ENCODE measurements around the gene IL1RAPL1. TPM values are rescaled to one million over a fixed set of nuclear protein-coding genes. Genes with fewer than 3 reads are reported as not detected.

The IL1RAPL1 gene
- total RNA-seq, 2 donors from 2014 or later: 1.2 to 3.0 TPM

DNA sequence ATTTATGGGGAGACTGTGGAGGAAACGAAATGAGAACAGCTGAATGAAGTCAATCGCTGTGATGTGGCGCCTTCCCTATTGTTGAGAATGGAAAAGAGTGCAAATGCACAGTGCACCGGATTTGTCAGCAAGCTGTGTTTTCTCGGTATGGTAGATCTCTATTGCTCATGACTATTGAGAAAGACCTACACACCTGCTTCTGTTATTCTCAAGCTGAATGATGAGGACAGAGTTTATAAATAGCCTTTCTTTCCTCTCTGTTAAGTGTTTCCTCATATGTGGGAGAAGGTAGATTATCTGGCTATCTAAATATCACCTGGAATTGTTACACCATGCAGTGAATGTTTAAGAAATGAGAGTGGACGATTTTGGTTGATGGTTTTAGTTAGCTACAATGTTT is 650.7 kb downstream of the IL1RAPL1 start:
- no peak overlapping the region for H3K4me3 ChIP-seq
- no peaks in the 10 kb centered on the region for H3K4me1 ChIP-seq

DNA sequence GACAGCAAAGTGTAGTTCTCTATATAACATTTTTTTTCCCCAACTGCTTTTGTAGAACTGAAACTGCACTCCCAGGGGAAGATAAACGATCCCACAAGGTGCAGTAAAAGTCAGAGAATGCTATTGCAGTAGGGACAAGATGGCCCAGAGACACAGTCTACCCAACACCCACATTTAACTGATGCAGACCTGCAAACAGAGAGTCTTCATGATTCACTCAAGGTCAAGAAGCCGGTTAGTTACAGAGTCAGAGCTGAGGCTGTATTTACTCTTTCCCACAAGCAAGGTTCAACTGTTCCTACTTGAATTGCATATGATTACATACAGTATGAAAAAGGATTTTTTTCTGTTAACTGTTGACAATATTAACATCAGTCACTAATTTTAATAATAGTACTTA is 654.6 kb downstream of the IL1RAPL1 start:
- no peak overlapping the region for H3K4me3 ChIP-seq
- H3K27ac ChIP-seq: no peak overlapping the region

More for the DNA sequence above, 650.7 kb downstream of the IL1RAPL1 start:
- H3K27ac ChIP-seq: no peak overlapping the region
- H3K36me3 ChIP-seq: no peaks in the 10 kb centered on the region
- no peaks in the 10 kb centered on the region for H3K27me3 ChIP-seq
- H3K9me3 ChIP-seq: no peaks in the 10 kb centered on the region
- DNase-seq (ENCODE audit: low spot score): no peak
- TF ChIP-seq, protein P1, sequence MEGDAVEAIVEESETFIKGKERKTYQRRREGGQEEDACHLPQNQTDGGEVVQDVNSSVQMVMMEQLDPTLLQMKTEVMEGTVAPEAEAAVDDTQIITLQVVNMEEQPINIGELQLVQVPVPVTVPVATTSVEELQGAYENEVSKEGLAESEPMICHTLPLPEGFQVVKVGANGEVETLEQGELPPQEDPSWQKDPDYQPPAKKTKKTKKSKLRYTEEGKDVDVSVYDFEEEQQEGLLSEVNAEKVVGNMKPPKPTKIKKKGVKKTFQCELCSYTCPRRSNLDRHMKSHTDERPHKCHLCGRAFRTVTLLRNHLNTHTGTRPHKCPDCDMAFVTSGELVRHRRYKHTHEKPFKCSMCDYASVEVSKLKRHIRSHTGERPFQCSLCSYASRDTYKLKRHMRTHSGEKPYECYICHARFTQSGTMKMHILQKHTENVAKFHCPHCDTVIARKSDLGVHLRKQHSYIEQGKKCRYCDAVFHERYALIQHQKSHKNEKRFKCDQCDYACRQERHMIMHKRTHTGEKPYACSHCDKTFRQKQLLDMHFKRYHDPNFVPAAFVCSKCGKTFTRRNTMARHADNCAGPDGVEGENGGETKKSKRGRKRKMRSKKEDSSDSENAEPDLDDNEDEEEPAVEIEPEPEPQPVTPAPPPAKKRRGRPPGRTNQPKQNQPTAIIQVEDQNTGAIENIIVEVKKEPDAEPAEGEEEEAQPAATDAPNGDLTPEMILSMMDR (IDR thresholded peaks at IDR 0.05): no peak

DNA sequence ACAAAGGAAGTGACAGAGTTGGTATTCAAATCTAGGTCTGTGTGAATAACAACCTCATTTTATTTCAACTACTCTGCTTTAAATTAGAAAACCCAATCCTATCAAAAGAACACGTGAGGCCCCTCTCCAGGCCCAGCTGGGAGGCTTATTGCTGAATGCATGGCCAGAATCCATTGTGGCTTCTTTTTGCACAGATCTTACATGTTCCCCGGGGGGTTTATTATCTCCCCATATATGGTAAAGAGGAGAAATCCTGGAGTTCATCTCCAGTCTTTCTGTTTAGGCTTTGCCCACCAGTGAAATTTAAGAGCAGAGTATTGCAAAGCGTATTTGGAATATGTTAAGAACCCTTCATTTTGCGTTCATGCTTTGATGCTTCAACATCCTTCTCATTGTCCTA is 655.6 kb downstream of the IL1RAPL1 start:
- TF ChIP-seq, protein P1 (IDR thresholded peaks at IDR 0.05): no peak
- no peaks in the 10 kb centered on the region for H3K4me1 ChIP-seq
- no peak for DNase-seq (ENCODE audit: low spot score)
- no peak overlapping the region for H3K27ac ChIP-seq
- H3K9me3 ChIP-seq: no peaks in the 10 kb centered on the region
- H3K27me3 ChIP-seq: no peaks in the 10 kb centered on the region
- no peak overlapping the region for H3K4me3 ChIP-seq
- H3K36me3 ChIP-seq: no peaks in the 10 kb centered on the region

More for the DNA sequence above, 654.6 kb downstream of the IL1RAPL1 start:
- Histone ChIP-seq H3K4me1 (no peaks in the 10 kb centered on the region), H3K36me3 (no peaks in the 10 kb centered on the region), H3K9me3 (no peaks in the 10 kb centered on the region), H3K27me3 (no peaks in the 10 kb centered on the region)
- TF ChIP-seq, protein P1 (IDR thresholded peaks at IDR 0.05): no peak
- no peak for DNase-seq (ENCODE audit: low spot score)

DNA sequence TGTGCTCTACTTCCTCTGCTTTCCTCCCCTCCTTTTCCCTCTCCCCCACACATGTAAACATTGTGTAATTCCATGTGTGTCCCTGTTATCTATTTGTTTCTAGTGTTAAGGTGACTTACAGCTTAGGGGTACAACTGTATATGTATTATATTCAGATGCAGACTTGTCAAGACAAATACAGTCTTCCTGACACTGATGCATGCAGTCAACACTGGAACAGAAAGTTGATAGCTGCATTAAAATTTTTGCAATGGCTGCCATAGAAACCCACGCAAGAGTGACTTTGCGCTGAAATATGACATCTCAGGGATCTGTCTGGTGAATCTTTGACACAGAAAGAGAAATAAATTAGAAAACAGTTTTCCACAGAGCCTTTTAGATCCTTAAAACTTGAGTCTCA is 656.7 kb downstream of the IL1RAPL1 start:
- no peaks in the 10 kb centered on the region for H3K4me1 ChIP-seq
- DNase-seq (ENCODE audit: low spot score): no peak
- TF ChIP-seq, protein P1 (IDR thresholded peaks at IDR 0.05): no peak
- H3K27ac ChIP-seq: no peak overlapping the region
- no peaks in the 10 kb centered on the region for H3K36me3 ChIP-seq
- H3K9me3 ChIP-seq: no peaks in the 10 kb centered on the region
- no peak overlapping the region for H3K4me3 ChIP-seq
- no peaks in the 10 kb centered on the region for H3K27me3 ChIP-seq

DNA sequence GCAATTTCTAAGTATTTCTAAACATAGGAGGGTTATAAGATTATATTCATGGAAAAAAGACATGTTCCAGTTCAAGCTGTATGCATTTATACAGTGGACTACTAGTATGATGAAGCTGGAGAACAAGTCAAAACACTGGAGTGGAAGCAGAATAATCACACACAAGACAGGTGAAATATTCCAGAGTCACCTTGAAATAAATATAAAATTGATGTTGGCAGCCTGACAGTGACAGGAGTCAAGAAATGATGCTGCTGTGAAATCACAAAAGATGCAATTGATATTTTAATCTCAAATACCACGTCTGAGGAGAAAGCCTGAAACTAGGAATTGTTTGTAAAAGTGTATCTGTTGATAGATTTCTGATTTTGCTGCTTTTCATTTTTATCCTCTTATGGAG is 667.3 kb downstream of the IL1RAPL1 start:
- Histone ChIP-seq H3K36me3 (no peaks in the 10 kb centered on the region), H3K9me3 (no peaks in the 10 kb centered on the region), H3K27ac (no peak overlapping the region), H3K4me3 (no peak overlapping the region), H3K4me1 (no peaks in the 10 kb centered on the region), H3K27me3 (no peaks in the 10 kb centered on the region)
- no peak for DNase-seq (ENCODE audit: low spot score)
- TF ChIP-seq, protein P1 (IDR thresholded peaks at IDR 0.05): no peak

DNA sequence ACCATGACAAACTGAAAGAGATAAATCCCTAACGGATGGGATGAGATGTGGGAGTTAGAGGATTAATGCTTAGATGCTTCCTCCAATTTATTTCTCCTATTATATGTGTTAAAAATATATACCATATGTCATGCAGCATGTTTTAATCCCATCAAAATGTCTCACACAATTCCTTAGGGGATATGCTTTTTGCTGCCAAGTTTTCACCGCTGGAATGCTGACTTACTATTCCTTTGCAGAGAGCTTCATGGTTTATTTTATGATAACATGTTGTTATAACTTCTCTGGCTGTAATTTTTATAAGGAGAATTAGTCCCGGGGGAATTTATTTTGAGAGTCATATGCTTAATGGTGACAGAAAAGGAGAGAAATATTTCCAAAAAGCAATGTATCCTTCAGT is 670.3 kb downstream of the IL1RAPL1 start:
- no peak overlapping the region for H3K4me3 ChIP-seq

More for the DNA sequence above, 670.3 kb downstream of the IL1RAPL1 start:
- DNase-seq (ENCODE audit: low spot score): no peak
- H3K4me1 ChIP-seq: no peaks in the 10 kb centered on the region
- TF ChIP-seq, protein P1 (IDR thresholded peaks at IDR 0.05): no peak
- no peak overlapping the region for H3K27ac ChIP-seq
- no peaks in the 10 kb centered on the region for H3K36me3 ChIP-seq
- no peaks in the 10 kb centered on the region for H3K27me3 ChIP-seq
- H3K9me3 ChIP-seq: no peaks in the 10 kb centered on the region
